Cerebellar nuclear complex (tissue), 1 donor: ENCODE data around the gene PLEKHA8.

Experiments
- DNase-seq, 2 experiments: peaks; one replicate each; lab custom pipeline; 2025; lab: John Stamatoyannopoulos, UW

The PLEKHA8 gene

GRCh38 chr7:30146127-30146612 lies 118.0 kb downstream of the PLEKHA8 start:
- no peak for DNase-seq

- no peak for DNase-seq
These were observed 119.0 kb downstream of the PLEKHA8 start for GRCh38 chr7:30147223-30147622.

- no peak for DNase-seq
These were observed 119.6 kb downstream of the PLEKHA8 start for GRCh38 chr7:30147785-30148184.

- DNase-seq: no peak
These were observed 120.2 kb downstream of the PLEKHA8 start for GRCh38 chr7:30148426-30148825.

- peak in 1 of 2 experiments; percentile 21 for DNase-seq
These were observed 120.8 kb downstream of the PLEKHA8 start for GRCh38 chr7:30148951-30149459.

- DNase-seq: no peak
These were observed 121.5 kb downstream of the PLEKHA8 start for GRCh38 chr7:30149640-30150272.

GRCh38 chr7:30150711-30151110 lies 122.5 kb downstream of the PLEKHA8 start:
- no peak for DNase-seq

- DNase-seq: no peak
These were observed 125.9 kb downstream of the PLEKHA8 start for GRCh38 chr7:30154111-30154587.

- DNase-seq: no peak
These were observed 127.3 kb downstream of the PLEKHA8 start for GRCh38 chr7:30155481-30155880.

- DNase-seq: no peak
These were observed 129.0 kb downstream of the PLEKHA8 start for GRCh38 chr7:30157204-30157603.

GRCh38 chr7:30159163-30159562 lies 131.0 kb downstream of the PLEKHA8 start:
- DNase-seq: no peak

GRCh38 chr7:30159698-30160143 lies 131.5 kb downstream of the PLEKHA8 start:
- DNase-seq: no peak

GRCh38 chr7:30160329-30160728 lies 132.1 kb downstream of the PLEKHA8 start:
- no peak for DNase-seq

GRCh38 chr7:30162133-30162532 lies 133.9 kb downstream of the PLEKHA8 start:
- no peak for DNase-seq

GRCh38 chr7:30162622-30163124 lies 134.5 kb downstream of the PLEKHA8 start:
- DNase-seq: no peak

- DNase-seq: no peak
These were observed 135.2 kb downstream of the PLEKHA8 start for GRCh38 chr7:30163231-30163894.

GRCh38 chr7:30164567-30164966 lies 136.4 kb downstream of the PLEKHA8 start:
- DNase-seq: peak in 1 of 2 experiments; percentile 70

- no peak for DNase-seq
These were observed 137.4 kb downstream of the PLEKHA8 start for GRCh38 chr7:30165590-30165989.

- DNase-seq: no peak
These were observed 138.1 kb downstream of the PLEKHA8 start for GRCh38 chr7:30166155-30166840.

- DNase-seq: no peak
These were observed 138.6 kb downstream of the PLEKHA8 start for GRCh38 chr7:30166841-30167235.

GRCh38 chr7:30167901-30168300 lies 139.7 kb downstream of the PLEKHA8 start:
- no peak for DNase-seq

- no peak for DNase-seq
These were observed 140.8 kb downstream of the PLEKHA8 start for GRCh38 chr7:30168835-30169573.
